Hematopoietic multipotent progenitor cell treated with erythropoietin and hydrocortisone succinate and interleukin-3 and kit ligand, for 4 days (in vitro differentiated cells): ENCODE measurements around the gene SLC35F3.
"Not testable (repeated sequence)": the region's sequence is repeated elsewhere in the genome, so short reads cannot be mapped to it uniquely, and the experiment has no call there.

Source experiments
- DNase-seq: peaks from one replicate; pipeline ENCODE4 v3.0.0-alpha.2; 2015

Gene SLC35F3

GRCh38 chr1:234111458-234112142 is 207.1 kb downstream of the SLC35F3 start:
- DNase-seq = peak; percentile 20

GRCh38 chr1:234114648-234115307 is 210.3 kb downstream of the SLC35F3 start:
- DNase-seq = peak; percentile 76

GRCh38 chr1:234118911-234119310 is 214.4 kb downstream of the SLC35F3 start:
- DNase-seq = no peak

GRCh38 chr1:234119431-234119830 is 215.0 kb downstream of the SLC35F3 start:
- DNase-seq = no peak

GRCh38 chr1:234120327-234120944 is 216.0 kb downstream of the SLC35F3 start:
- no peak for DNase-seq

- DNase-seq = not testable (repeated sequence)
These were observed 217.2 kb downstream of the SLC35F3 start for GRCh38 chr1:234121659-234122058.

- not testable (repeated sequence) for DNase-seq
These were observed 218.1 kb downstream of the SLC35F3 start for GRCh38 chr1:234122571-234122970.

- no peak for DNase-seq
These were observed 219.4 kb downstream of the SLC35F3 start for GRCh38 chr1:234123867-234124266.

- peak; percentile 70 for DNase-seq
These were observed 220.8 kb downstream of the SLC35F3 start for GRCh38 chr1:234125283-234125682.

GRCh38 chr1:234125714-234126113 is 221.2 kb downstream of the SLC35F3 start:
- no peak for DNase-seq

- DNase-seq = no peak
These were observed 222.7 kb downstream of the SLC35F3 start for GRCh38 chr1:234127026-234127671.

- DNase-seq = no peak
These were observed 228.3 kb downstream of the SLC35F3 start for GRCh38 chr1:234132795-234133194.

GRCh38 chr1:234134878-234135277 is 230.4 kb downstream of the SLC35F3 start:
- no peak for DNase-seq

- DNase-seq = no peak
These were observed 231.0 kb downstream of the SLC35F3 start for GRCh38 chr1:234135501-234135900.

- no peak for DNase-seq
These were observed 231.6 kb downstream of the SLC35F3 start for GRCh38 chr1:234136073-234136472.

- DNase-seq = no peak
These were observed 235.5 kb downstream of the SLC35F3 start for GRCh38 chr1:234139966-234140365.

- no peak for DNase-seq
These were observed 235.9 kb downstream of the SLC35F3 start for GRCh38 chr1:234140388-234140787.

- DNase-seq = no peak
These were observed 236.5 kb downstream of the SLC35F3 start for GRCh38 chr1:234141006-234141405.

- DNase-seq = no peak
These were observed 239.2 kb downstream of the SLC35F3 start for GRCh38 chr1:234143681-234144080.

- peak; percentile 3 for DNase-seq
These were observed 240.4 kb downstream of the SLC35F3 start for GRCh38 chr1:234144901-234145300.

- DNase-seq = no peak
These were observed 243.9 kb downstream of the SLC35F3 start for GRCh38 chr1:234148350-234148749.

GRCh38 chr1:234148816-234149215 is 244.3 kb downstream of the SLC35F3 start:
- DNase-seq = no peak

GRCh38 chr1:234149217-234149616 is 244.7 kb downstream of the SLC35F3 start:
- DNase-seq = no peak

GRCh38 chr1:234150892-234151291 is 246.4 kb downstream of the SLC35F3 start:
- no peak for DNase-seq
